ENCODE results near the gene MYRIP. TPM values are rescaled to one million over a fixed set of nuclear protein-coding genes. Genes with fewer than 3 reads are reported as not detected.

Gene MYRIP
- polyA plus RNA-seq, 1 of the 3 experiments (the other 2 are of a cell fraction): 1.2 TPM

DNA sequence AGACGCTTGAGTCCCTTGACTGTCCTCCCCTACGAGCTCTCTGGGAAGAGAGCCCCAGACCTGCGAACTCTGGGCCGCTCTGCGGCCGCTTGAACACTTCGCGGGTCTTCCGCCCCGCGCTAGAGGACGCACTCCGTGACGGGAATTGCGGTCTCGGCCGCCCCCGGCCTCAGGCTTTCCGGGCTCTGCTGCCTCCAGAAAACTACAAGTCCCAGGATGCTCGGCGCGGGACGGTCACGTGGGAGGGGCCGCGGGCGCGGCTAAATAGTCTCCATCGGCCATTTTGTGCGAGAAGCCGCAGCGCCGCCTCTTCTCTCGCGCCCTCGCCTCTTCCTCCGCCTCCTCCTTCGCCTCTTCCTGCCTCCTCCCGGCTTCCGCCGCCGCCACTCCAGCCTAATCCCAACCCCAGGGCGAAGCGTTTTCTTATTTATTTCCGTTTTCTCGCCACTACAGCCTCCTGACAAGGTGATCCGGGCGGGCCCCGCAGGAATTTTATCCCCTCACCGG, 500.1 kb downstream of the MYRIP start, which contains the start of gene EIF1B (continued):
- TF ChIP-seq, protein P1, sequence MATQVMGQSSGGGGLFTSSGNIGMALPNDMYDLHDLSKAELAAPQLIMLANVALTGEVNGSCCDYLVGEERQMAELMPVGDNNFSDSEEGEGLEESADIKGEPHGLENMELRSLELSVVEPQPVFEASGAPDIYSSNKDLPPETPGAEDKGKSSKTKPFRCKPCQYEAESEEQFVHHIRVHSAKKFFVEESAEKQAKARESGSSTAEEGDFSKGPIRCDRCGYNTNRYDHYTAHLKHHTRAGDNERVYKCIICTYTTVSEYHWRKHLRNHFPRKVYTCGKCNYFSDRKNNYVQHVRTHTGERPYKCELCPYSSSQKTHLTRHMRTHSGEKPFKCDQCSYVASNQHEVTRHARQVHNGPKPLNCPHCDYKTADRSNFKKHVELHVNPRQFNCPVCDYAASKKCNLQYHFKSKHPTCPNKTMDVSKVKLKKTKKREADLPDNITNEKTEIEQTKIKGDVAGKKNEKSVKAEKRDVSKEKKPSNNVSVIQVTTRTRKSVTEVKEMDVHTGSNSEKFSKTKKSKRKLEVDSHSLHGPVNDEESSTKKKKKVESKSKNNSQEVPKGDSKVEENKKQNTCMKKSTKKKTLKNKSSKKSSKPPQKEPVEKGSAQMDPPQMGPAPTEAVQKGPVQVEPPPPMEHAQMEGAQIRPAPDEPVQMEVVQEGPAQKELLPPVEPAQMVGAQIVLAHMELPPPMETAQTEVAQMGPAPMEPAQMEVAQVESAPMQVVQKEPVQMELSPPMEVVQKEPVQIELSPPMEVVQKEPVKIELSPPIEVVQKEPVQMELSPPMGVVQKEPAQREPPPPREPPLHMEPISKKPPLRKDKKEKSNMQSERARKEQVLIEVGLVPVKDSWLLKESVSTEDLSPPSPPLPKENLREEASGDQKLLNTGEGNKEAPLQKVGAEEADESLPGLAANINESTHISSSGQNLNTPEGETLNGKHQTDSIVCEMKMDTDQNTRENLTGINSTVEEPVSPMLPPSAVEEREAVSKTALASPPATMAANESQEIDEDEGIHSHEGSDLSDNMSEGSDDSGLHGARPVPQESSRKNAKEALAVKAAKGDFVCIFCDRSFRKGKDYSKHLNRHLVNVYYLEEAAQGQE (IDR thresholded peaks at IDR 0.05; ENCODE audit: low read depth, low read length): no peak
- TF ChIP-seq YY1 (IDR thresholded peaks at IDR 0.05; ENCODE audit: low read depth) (peak; percentile 92), GABPA (IDR thresholded peaks at IDR 0.05; ENCODE audit: low read depth) (peak; percentile 68), NRF1 (IDR thresholded peaks at IDR 0.05; ENCODE audit: low read depth, low read length) (peak; percentile 19; the same call in 1 of the 2 replicates), FOXM1 (IDR thresholded peaks at IDR 0.05; ENCODE audit: low read depth) (no peak), MAX (IDR thresholded peaks at IDR 0.05; ENCODE audit: low read depth) (peak; percentile 35; the same call in 1 of the 2 replicates), MEF2A (IDR thresholded peaks at IDR 0.05; ENCODE audit: borderline replicate concordance, low read depth) (no peak), FOXJ3 (CRISPR knock-in tag; IDR thresholded peaks at IDR 0.05) (no peak), GATA2 (CRISPR knock-in tag; IDR thresholded peaks at IDR 0.05) (no peak), PBX3 (IDR thresholded peaks at IDR 0.05) (no peak), USF2 (IDR thresholded peaks at IDR 0.05; ENCODE audit: borderline replicate concordance, low read depth, low read length) (peak; percentile 84), RAD21 (IDR thresholded peaks at IDR 0.05; ENCODE audit: low read length) (peak; percentile 51), CHD2 (IDR thresholded peaks at IDR 0.05; ENCODE audit: low read length, partially characterized antibody) (peak; percentile 80), EZH2phosphoT487 (IDR thresholded peaks at IDR 0.05; ENCODE audit: borderline replicate concordance, low read depth) (no peak), SMC3 (IDR thresholded peaks at IDR 0.05; ENCODE audit: low read depth, low read length) (peak; percentile 33), MXI1 (IDR thresholded peaks at IDR 0.05; ENCODE audit: low read depth, low read length) (peak; percentile 47)
- TF ChIP-seq, protein P2, sequence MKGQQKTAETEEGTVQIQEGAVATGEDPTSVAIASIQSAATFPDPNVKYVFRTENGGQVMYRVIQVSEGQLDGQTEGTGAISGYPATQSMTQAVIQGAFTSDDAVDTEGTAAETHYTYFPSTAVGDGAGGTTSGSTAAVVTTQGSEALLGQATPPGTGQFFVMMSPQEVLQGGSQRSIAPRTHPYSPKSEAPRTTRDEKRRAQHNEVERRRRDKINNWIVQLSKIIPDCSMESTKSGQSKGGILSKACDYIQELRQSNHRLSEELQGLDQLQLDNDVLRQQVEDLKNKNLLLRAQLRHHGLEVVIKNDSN (IDR thresholded peaks at IDR 0.05; ENCODE audit: borderline replicate concordance, low read depth): peak; percentile 97
- TF ChIP-seq, protein P3, sequence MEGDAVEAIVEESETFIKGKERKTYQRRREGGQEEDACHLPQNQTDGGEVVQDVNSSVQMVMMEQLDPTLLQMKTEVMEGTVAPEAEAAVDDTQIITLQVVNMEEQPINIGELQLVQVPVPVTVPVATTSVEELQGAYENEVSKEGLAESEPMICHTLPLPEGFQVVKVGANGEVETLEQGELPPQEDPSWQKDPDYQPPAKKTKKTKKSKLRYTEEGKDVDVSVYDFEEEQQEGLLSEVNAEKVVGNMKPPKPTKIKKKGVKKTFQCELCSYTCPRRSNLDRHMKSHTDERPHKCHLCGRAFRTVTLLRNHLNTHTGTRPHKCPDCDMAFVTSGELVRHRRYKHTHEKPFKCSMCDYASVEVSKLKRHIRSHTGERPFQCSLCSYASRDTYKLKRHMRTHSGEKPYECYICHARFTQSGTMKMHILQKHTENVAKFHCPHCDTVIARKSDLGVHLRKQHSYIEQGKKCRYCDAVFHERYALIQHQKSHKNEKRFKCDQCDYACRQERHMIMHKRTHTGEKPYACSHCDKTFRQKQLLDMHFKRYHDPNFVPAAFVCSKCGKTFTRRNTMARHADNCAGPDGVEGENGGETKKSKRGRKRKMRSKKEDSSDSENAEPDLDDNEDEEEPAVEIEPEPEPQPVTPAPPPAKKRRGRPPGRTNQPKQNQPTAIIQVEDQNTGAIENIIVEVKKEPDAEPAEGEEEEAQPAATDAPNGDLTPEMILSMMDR (IDR thresholded peaks at IDR 0.05): peak; percentile 81
- TF ChIP-seq, protein P4, sequence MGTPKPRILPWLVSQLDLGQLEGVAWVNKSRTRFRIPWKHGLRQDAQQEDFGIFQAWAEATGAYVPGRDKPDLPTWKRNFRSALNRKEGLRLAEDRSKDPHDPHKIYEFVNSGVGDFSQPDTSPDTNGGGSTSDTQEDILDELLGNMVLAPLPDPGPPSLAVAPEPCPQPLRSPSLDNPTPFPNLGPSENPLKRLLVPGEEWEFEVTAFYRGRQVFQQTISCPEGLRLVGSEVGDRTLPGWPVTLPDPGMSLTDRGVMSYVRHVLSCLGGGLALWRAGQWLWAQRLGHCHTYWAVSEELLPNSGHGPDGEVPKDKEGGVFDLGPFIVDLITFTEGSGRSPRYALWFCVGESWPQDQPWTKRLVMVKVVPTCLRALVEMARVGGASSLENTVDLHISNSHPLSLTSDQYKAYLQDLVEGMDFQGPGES (IDR thresholded peaks at IDR 0.05; ENCODE audit: low read depth, low read length): no peak

Data from SK-N-SH (cell line).